Uterus (tissue), 4 donors: ENCODE data around the gene ZIC4. TPM values are rescaled to one million over a fixed set of nuclear protein-coding genes. Genes with fewer than 3 reads are reported as not detected.

Source experiments
- DNase-seq, 2 donors: peaks; one replicate each; pipeline ENCODE4 v3.0.0-alpha.2; 2019 to 2020
- H3K27ac ChIP-seq, 2 donors: fragments of 200-600 bp; sonication (generic); 1 replicate in 1 of 2; 2 replicates in 1 of 2; pipeline ENCODE4 v1.5.1; 2016 to 2018
- H3K27me3 ChIP-seq, 2 donors: fragments of 200-600 bp; sonication (generic); one replicate each; pipeline ENCODE4 v1.5.1; 2018 to 2019; ENCODE audit warnings: control low read depth in 1 of 2
- H3K36me3 ChIP-seq, 2 donors: fragments of 200-600 bp; sonication (generic); one replicate each; pipeline ENCODE4 v1.5.1; 2019; ENCODE audit warnings: control low read depth in 1 of 2
- H3K4me1 ChIP-seq, 2 donors: fragments of 200-600 bp; sonication (generic); one replicate each; pipeline ENCODE4 v1.5.1; 2018 to 2019; ENCODE audit warnings: control low read depth in 1 of 2
- H3K4me3 ChIP-seq, 2 donors: fragments of 200-600 bp; sonication (generic); 1 replicate in 1 of 2; 2 replicates in 1 of 2; pipeline ENCODE4 v1.5.1; 2018 to 2019; ENCODE audit warnings: mild to moderate bottlenecking in 1 of 2
- H3K9me3 ChIP-seq, 2 donors: fragments of 200-600 bp; sonication (generic); one replicate each; pipeline ENCODE4 v1.5.1; 2019; ENCODE audit warnings: control low read depth in 1 of 2
- CTCF ChIP-seq, 4 experiments: fragments of 200-600 bp in 2 of 4; fragments of 450-650 bp in 2 of 4; sonication (generic) in 2 of 4; IDR thresholded peaks; one replicate each; pipeline ENCODE4 v1.5.1; 2016 to 2019; ENCODE audit warnings: antibody characterized with exemption in 4 of 4, mild to moderate bottlenecking in 2 of 4, moderate library complexity in 1 of 4
- POLR2A ChIP-seq, 2 donors: fragments of 450-650 bp; IDR thresholded peaks; one replicate each; pipeline ENCODE4 v1.6.1; 2016; ENCODE audit warnings: antibody characterized with exemption in 2 of 2, mild to moderate bottlenecking in 1 of 2, moderate library complexity in 1 of 2
- intact Hi-C: fragments of 100-400 bp; cut with DNase I; formaldehyde crosslinking; loops from one replicate; pipeline ENCODE4 v1.15.1; 2023; ENCODE audit warnings: low total_unique reads
- total RNA-seq, 4 donors: library from RNA; depleted of rRNA in 3 of 4; stranded (reverse); fragments of >200 nt in 3 of 4; gene quantifications; one replicate each; pipeline versions ENCODE4 v1.1.0 to v1.2.4, GENCODE V29; 2014 to 2023
- donor health status: DM: yes; HTN: yes; CAD: no.

The ZIC4 gene
- not detected for total RNA-seq

GRCh38 chr3:147406028-147406931 lies at the start of gene ZIC4:
Gene ZIC4, minus strand, starts transcription at chr3:147406543. Its CDS starts 3,746 bp downstream, at chr3:147402797.
- Histone ChIP-seq H3K36me3 (no peaks in the 10 kb centered on the region), H3K27me3 (peaks cover 29 to 79% of the 10 kb centered on the region in 2 donors), H3K9me3 (no peaks in the 10 kb centered on the region), H3K27ac (no peak within 1 kb of the TSS), H3K4me1 (peaks cover 0 to 14% of the 10 kb centered on the region in 2 donors), H3K4me3 (no peak within 1 kb of the TSS)
- intact Hi-C loops: no loop called here
- DNase-seq: no peak
- TF ChIP-seq CTCF (IDR thresholded peaks at IDR 0.05) (no peak), POLR2A (IDR thresholded peaks at IDR 0.05) (no peak)

GRCh38 chr3:147449669-147450068 lies 43.3 kb upstream of the ZIC4 start:
- DNase-seq: no peak
- Histone ChIP-seq H3K27ac (no peak overlapping the region), H3K4me1 (no peaks in the 10 kb centered on the region), H3K9me3 (no peaks in the 10 kb centered on the region), H3K36me3 (no peaks in the 10 kb centered on the region), H3K27me3 (no peaks in the 10 kb centered on the region), H3K4me3 (no peak overlapping the region)
- intact Hi-C loops: no loop called here
- TF ChIP-seq CTCF (IDR thresholded peaks at IDR 0.05): no peak
- TF ChIP-seq POLR2A (IDR thresholded peaks at IDR 0.05): no peak

- no peaks in the 10 kb centered on the region for H3K9me3 ChIP-seq
- DNase-seq: no peak
- H3K4me1 ChIP-seq: no peaks in the 10 kb centered on the region
- H3K27me3 ChIP-seq: no peaks in the 10 kb centered on the region
- H3K27ac ChIP-seq: no peak overlapping the region
- H3K36me3 ChIP-seq: no peaks in the 10 kb centered on the region
- TF ChIP-seq POLR2A (IDR thresholded peaks at IDR 0.05) (no peak), CTCF (IDR thresholded peaks at IDR 0.05) (no peak)
- intact Hi-C loops: no loop called here
- no peak overlapping the region for H3K4me3 ChIP-seq
Measured at GRCh38 chr3:147447224-147447623, 40.9 kb upstream of the ZIC4 start.

GRCh38 chr3:147431751-147432150 lies 25.4 kb upstream of the ZIC4 start:
- Histone ChIP-seq H3K9me3 (no peaks in the 10 kb centered on the region), H3K36me3 (no peaks in the 10 kb centered on the region), H3K27me3 (peaks cover 0 to 15% of the 10 kb centered on the region in 2 donors), H3K27ac (no peak overlapping the region), H3K4me1 (no peaks in the 10 kb centered on the region), H3K4me3 (no peak overlapping the region)
- TF ChIP-seq POLR2A (IDR thresholded peaks at IDR 0.05) (no peak), CTCF (IDR thresholded peaks at IDR 0.05) (no peak)
- no peak for DNase-seq
- intact Hi-C loops: no loop called here

GRCh38 chr3:147428754-147429153 lies 22.4 kb upstream of the ZIC4 start:
- peaks cover 7 to 45% of the 10 kb centered on the region in 2 donors for H3K27me3 ChIP-seq
- no peak overlapping the region for H3K27ac ChIP-seq
- intact Hi-C loops: no loop called here
- no peak for DNase-seq
- H3K4me3 ChIP-seq: no peak overlapping the region
- H3K36me3 ChIP-seq: no peaks in the 10 kb centered on the region
- no peaks in the 10 kb centered on the region for H3K4me1 ChIP-seq
- H3K9me3 ChIP-seq: no peaks in the 10 kb centered on the region
- TF ChIP-seq POLR2A (IDR thresholded peaks at IDR 0.05) (no peak), CTCF (IDR thresholded peaks at IDR 0.05) (no peak)
